WTC11 (cell line): ENCODE results near the gene PDAP1. TPM values are rescaled to one million over a fixed set of nuclear protein-coding genes. Genes with fewer than 3 reads are reported as not detected.

Source experiments
- ATAC-seq: fragments of 200-7000 bp; cut with Tn5 transposase; 2 replicates; pipeline ENCODE4 v1.10.0; 2021; ENCODE audit warnings: mild to moderate bottlenecking, moderate library complexity
- Bru-seq: library from RNA; stranded (reverse); fragments of 400-500 nt; gene quantifications from one replicate; lab custom pipeline; 2021; lab: Mats Ljungman, UMichigan
- CTCF ChIA-PET: fragments of 300-600 bp; sonication (Branson Sonifier 250); formaldehyde crosslinking; loops from one replicate; lab custom pipeline; 2021; ENCODE audit warnings: antibody characterized with exemption; lab: Charles Lee
- POLR2A ChIA-PET: fragments of 350-600 bp; sonication (Branson Sonifier 250); formaldehyde crosslinking; loops from one replicate; lab custom pipeline; 2021; ENCODE audit warnings: antibody characterized with exemption; lab: Charles Lee
- DNase-seq: peaks from one replicate; pipeline ENCODE4 v3.0.0; 2021; ENCODE audit warnings: low spot score
- H3K27ac Mint-ChIP-seq: 2 replicates; pipeline ENCODE4 v1.8.0; 2021; ENCODE audit warnings: mixed read lengths
- H3K27me3 Mint-ChIP-seq: 2 replicates; pipeline ENCODE4 v1.8.0; 2021; ENCODE audit warnings: low read depth, mild to moderate bottlenecking, moderate library complexity, mixed read lengths
- H3K36me3 Mint-ChIP-seq: 2 replicates; pipeline ENCODE4 v1.8.0; 2021; ENCODE audit warnings: mixed read lengths
- H3K4me1 Mint-ChIP-seq: 2 replicates; pipeline ENCODE4 v1.8.0; 2022; ENCODE audit warnings: mixed read lengths
- H3K4me3 Mint-ChIP-seq: 2 replicates; pipeline ENCODE4 v1.8.0; 2021; ENCODE audit warnings: mild to moderate bottlenecking, moderate library complexity, mixed read lengths
- H3K9me3 Mint-ChIP-seq: 2 replicates; pipeline ENCODE4 v1.8.0; 2021; ENCODE audit warnings: mixed read lengths
- AR ChIP-seq: fragments of 250-450 bp; sonication (Bioruptor Pico); IDR thresholded peaks from 2 replicates; pipeline ENCODE4 v1.9.0; 2021; ENCODE audit warnings: mild to moderate bottlenecking
- ATF6 ChIP-seq: sonication (generic); formaldehyde crosslinking; IDR thresholded peaks from 2 replicates; pipeline ENCODE4 v1.8.1; 2023; ENCODE audit warnings: mild to moderate bottlenecking, missing genetic modification reagents
- CREB1 ChIP-seq: sonication (generic); formaldehyde crosslinking; IDR thresholded peaks from 2 replicates; pipeline ENCODE4 v1.8.0; 2023; ENCODE audit warnings: mild to moderate bottlenecking, missing genetic modification reagents
- ETV6 ChIP-seq: sonication (generic); formaldehyde crosslinking; IDR thresholded peaks from 2 replicates; pipeline ENCODE4 v1.8.1; 2022; ENCODE audit warnings: mild to moderate bottlenecking, missing genetic modification reagents
- FOXJ3 ChIP-seq: sonication (generic); formaldehyde crosslinking; IDR thresholded peaks from 2 replicates; pipeline ENCODE4 v1.9.0; 2021; ENCODE audit warnings: missing genetic modification reagents, mild to moderate bottlenecking, borderline replicate concordance
- FOXK1 ChIP-seq: sonication (generic); formaldehyde crosslinking; IDR thresholded peaks from 2 replicates; pipeline ENCODE4 v1.8.0; 2022; ENCODE audit warnings: mild to moderate bottlenecking, moderate library complexity, missing genetic modification reagents
- FOXP1 ChIP-seq: sonication (generic); formaldehyde crosslinking; IDR thresholded peaks from 2 replicates; pipeline ENCODE4 v1.8.0; 2022; ENCODE audit warnings: missing genetic modification reagents, mild to moderate bottlenecking, moderate library complexity, borderline replicate concordance
- HMGA2 ChIP-seq: fragments of 250-450 bp; sonication (Bioruptor Pico); IDR thresholded peaks from 2 replicates; pipeline ENCODE4 v1.4.0; 2021; ENCODE audit warnings: mild to moderate bottlenecking, moderate library complexity
- HMGXB4 ChIP-seq: sonication (generic); formaldehyde crosslinking; IDR thresholded peaks from 2 replicates; pipeline ENCODE4 v1.8.1; 2023; ENCODE audit warnings: mild to moderate bottlenecking, moderate library complexity, missing genetic modification reagents
- MXD4 ChIP-seq: fragments of 250-450 bp; sonication (Bioruptor Pico); IDR thresholded peaks from 2 replicates; pipeline ENCODE4 v1.8.0; 2021; ENCODE audit warnings: mild to moderate bottlenecking, moderate library complexity, borderline replicate concordance
- MYBL2 ChIP-seq: sonication (generic); formaldehyde crosslinking; IDR thresholded peaks from 2 replicates; pipeline ENCODE4 v1.8.1; 2023; ENCODE audit warnings: mild to moderate bottlenecking, moderate library complexity, missing genetic modification reagents
- NR2C2 ChIP-seq: sonication (generic); formaldehyde crosslinking; IDR thresholded peaks from 2 replicates; pipeline ENCODE4 v1.8.0; 2022; ENCODE audit warnings: mild to moderate bottlenecking, missing genetic modification reagents
- RELA ChIP-seq: sonication (generic); formaldehyde crosslinking; IDR thresholded peaks from 2 replicates; pipeline ENCODE4 v1.8.1; 2022; ENCODE audit warnings: missing genetic modification reagents, mild to moderate bottlenecking, borderline replicate concordance
- SMAD3 ChIP-seq: sonication (generic); formaldehyde crosslinking; IDR thresholded peaks from 2 replicates; pipeline ENCODE4 v1.8.0; 2022; ENCODE audit warnings: missing genetic modification reagents, mild to moderate bottlenecking, borderline replicate concordance
- SMAD4 ChIP-seq: sonication (generic); formaldehyde crosslinking; IDR thresholded peaks from 2 replicates; pipeline ENCODE4 v1.8.0; 2022; ENCODE audit warnings: mild to moderate bottlenecking, missing genetic modification reagents
- TEAD1 ChIP-seq: sonication (generic); formaldehyde crosslinking; IDR thresholded peaks from 2 replicates; pipeline ENCODE4 v1.8.0; 2022; ENCODE audit warnings: mild to moderate bottlenecking, missing genetic modification reagents
- TEAD4 ChIP-seq: sonication (generic); formaldehyde crosslinking; IDR thresholded peaks from 2 replicates; pipeline ENCODE4 v1.8.0; 2022; ENCODE audit warnings: mild to moderate bottlenecking, missing genetic modification reagents
- long read RNA-seq, 3 experiments: library from RNA in 1 of 3; library from capped mRNA in 1 of 3; library from polyadenylated mRNA in 1 of 3; unstranded in 2 of 3; stranded (forward) in 1 of 3; transcript quantifications; one replicate each; pipeline ENCODE4 v2.0.0, GENCODE V29; 2021
- total RNA-seq: library from RNA; stranded (reverse); gene quantifications from 3 replicates; pipeline ENCODE4 v1.2.3, GENCODE V29; 2021
- TF ChIP-seq, protein P1 (sequence below): sonication (generic); formaldehyde crosslinking; IDR thresholded peaks from 2 replicates; pipeline ENCODE4 v1.8.0; 2022; ENCODE audit warnings: mild to moderate bottlenecking, missing genetic modification reagents
- TF ChIP-seq, protein P2 (sequence below): sonication (generic); formaldehyde crosslinking; IDR thresholded peaks from 2 replicates; pipeline ENCODE4 v1.8.1; 2022; ENCODE audit warnings: mild to moderate bottlenecking, missing genetic modification reagents, moderate library complexity, borderline replicate concordance
- TF ChIP-seq, protein P3 (sequence below): sonication (generic); formaldehyde crosslinking; conservative IDR thresholded peaks from 2 replicates; pipeline ENCODE4 v1.8.1; 2022; ENCODE audit warnings: mild to moderate bottlenecking, missing genetic modification reagents
- TF ChIP-seq, protein P4 (sequence below): sonication (generic); formaldehyde crosslinking; IDR thresholded peaks from 2 replicates; pipeline ENCODE4 v1.8.1; 2022; ENCODE audit warnings: low read depth, missing genetic modification reagents, borderline replicate concordance
- TF ChIP-seq, protein P5 (sequence below): sonication (generic); formaldehyde crosslinking; IDR thresholded peaks from 2 replicates; pipeline ENCODE4 v1.8.1; 2022; ENCODE audit warnings: low read depth, mild to moderate bottlenecking, moderate library complexity, missing genetic modification reagents, borderline replicate concordance

Gene PDAP1
- total RNA-seq (157 to 177 TPM (median 160 TPM) in 3 replicates), Bru-seq, nascent RNA (percentile 94 among the genes with signal in this experiment)
- long read RNA-seq, experiment 1, transcript PDAP1-201 (6 exons, 2,546 nt) = major isoform, 198 of 227 reads
- long read RNA-seq, experiment 1, partial matches to known transcripts = 15 of 227 reads
- long read RNA-seq, experiment 1, other reads (novel, unspliced or antisense) = 14 of 227 reads
- long read RNA-seq, experiment 2, transcript PDAP1-201 (6 exons, 2,546 nt) = major isoform, 100 of 272 reads
- long read RNA-seq, experiment 2, partial matches to known transcripts = 158 of 272 reads
- long read RNA-seq, experiment 2, other reads (novel, unspliced or antisense) = 14 of 272 reads
- long read RNA-seq, experiment 3, transcript PDAP1-201 (6 exons, 2,546 nt) = major isoform, 657 of 719 reads
- long read RNA-seq, experiment 3, partial matches to known transcripts = 12 of 719 reads
- long read RNA-seq, experiment 3, other reads (novel, unspliced or antisense) = 50 of 719 reads

DNA sequence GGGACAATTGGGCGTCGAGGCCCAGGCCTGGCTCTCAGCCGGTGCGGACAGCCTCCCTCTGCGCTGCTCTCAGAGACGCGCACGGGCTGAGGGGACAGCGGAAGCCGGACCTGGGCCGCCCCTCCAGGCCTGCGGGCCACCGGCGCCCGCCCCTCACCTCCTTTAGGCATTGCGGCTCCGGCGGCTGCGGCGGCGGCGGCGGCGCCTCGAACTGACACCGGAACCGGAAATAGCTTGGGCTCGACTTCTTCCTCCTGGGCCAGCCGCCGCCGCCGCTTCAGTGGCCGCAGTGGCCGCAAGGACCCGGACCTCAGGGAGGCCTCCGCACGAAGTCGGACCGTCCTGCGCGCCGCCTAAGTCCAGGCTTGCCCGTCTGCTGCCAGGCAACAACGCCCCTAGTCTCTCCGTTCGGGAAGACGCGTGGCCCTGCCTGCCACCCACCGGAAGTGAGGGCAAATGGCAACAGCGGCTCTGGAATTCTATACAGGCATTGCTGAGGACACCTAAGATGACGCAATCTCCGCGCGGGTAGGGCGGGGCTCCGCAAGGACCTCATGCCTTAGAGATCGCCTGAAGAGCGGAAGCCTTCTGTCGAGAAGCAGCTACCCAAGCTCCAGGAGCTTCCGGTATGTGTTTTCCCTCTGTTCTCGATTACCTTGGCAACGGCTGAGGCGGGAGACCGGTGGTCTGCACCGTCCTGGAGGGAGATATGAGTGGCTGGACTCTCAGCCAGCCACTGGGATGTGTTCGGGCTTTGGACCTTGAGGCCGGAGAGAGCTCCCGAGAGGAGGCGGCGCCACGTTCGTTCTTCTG is at the start of gene PDAP1, which contains the start of gene BUD31:
Gene PDAP1, minus strand, starts transcription at position 219 of the 813 bp plus-strand sequence. Its CDS starts 49 bp downstream, at position 170.
Gene BUD31, plus strand, starts transcription at position 591 of the 813 bp plus-strand sequence. CDS start 2,124 bp downstream, outside the sequence.
- POLR2A ChIA-PET = interaction anchor here (0.6 to 2.4 kb wide), 15 partner anchors 10 to 530 kb away, joined by 3 to 37 read pairs (median 4); partner anchors contain the start of genes CPSF4, PTCD1, TRRAP and ZKSCAN5
- TF ChIP-seq, protein P1, sequence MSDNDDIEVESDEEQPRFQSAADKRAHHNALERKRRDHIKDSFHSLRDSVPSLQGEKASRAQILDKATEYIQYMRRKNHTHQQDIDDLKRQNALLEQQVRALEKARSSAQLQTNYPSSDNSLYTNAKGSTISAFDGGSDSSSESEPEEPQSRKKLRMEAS (CRISPR knock-in tag) = peak; percentile 91
- TF ChIP-seq FOXP1 (peak; percentile 75; the same call in 1 of the 2 replicates), ATF6 (CRISPR knock-in tag) (no peak), HMGA2 (CRISPR knock-in tag) (peak; percentile 21; the same call in 1 of the 2 replicates), TEAD4 (no peak), AR (no peak), SMAD3 (CRISPR knock-in tag) (no peak), NR2C2 (peak; percentile 70), HMGXB4 (peak; percentile 44; the same call in 1 of the 2 replicates), CREB1 (CRISPR knock-in tag) (0 out of 2 replicates have a peak, but pooled peaks have one; percentile 29), RELA (CRISPR knock-in tag) (0 out of 2 replicates have a peak, but pooled peaks have one; percentile 36), FOXJ3 (no peak), MYBL2 (CRISPR knock-in tag) (peak; percentile 69; the same call in 1 of the 2 replicates), MXD4 (no peak), FOXK1 (CRISPR knock-in tag) (peak; percentile 59), SMAD4 (CRISPR knock-in tag) (no peak), TEAD1 (CRISPR knock-in tag) (peak; percentile 85), ETV6 (peak; percentile 86)
- TF ChIP-seq, protein P2, sequence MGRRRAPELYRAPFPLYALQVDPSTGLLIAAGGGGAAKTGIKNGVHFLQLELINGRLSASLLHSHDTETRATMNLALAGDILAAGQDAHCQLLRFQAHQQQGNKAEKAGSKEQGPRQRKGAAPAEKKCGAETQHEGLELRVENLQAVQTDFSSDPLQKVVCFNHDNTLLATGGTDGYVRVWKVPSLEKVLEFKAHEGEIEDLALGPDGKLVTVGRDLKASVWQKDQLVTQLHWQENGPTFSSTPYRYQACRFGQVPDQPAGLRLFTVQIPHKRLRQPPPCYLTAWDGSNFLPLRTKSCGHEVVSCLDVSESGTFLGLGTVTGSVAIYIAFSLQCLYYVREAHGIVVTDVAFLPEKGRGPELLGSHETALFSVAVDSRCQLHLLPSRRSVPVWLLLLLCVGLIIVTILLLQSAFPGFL = 0 out of 2 replicates have a peak, but pooled peaks have one; percentile 53
- TF ChIP-seq, protein P3, sequence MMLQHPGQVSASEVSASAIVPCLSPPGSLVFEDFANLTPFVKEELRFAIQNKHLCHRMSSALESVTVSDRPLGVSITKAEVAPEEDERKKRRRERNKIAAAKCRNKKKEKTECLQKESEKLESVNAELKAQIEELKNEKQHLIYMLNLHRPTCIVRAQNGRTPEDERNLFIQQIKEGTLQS (CRISPR knock-in tag) = peak; percentile 99
- TF ChIP-seq, protein P4, sequence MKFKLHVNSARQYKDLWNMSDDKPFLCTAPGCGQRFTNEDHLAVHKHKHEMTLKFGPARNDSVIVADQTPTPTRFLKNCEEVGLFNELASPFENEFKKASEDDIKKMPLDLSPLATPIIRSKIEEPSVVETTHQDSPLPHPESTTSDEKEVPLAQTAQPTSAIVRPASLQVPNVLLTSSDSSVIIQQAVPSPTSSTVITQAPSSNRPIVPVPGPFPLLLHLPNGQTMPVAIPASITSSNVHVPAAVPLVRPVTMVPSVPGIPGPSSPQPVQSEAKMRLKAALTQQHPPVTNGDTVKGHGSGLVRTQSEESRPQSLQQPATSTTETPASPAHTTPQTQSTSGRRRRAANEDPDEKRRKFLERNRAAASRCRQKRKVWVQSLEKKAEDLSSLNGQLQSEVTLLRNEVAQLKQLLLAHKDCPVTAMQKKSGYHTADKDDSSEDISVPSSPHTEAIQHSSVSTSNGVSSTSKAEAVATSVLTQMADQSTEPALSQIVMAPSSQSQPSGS (CRISPR knock-in tag) = 0 out of 2 replicates have a peak, but pooled peaks have one; percentile 7
- TF ChIP-seq, protein P5, sequence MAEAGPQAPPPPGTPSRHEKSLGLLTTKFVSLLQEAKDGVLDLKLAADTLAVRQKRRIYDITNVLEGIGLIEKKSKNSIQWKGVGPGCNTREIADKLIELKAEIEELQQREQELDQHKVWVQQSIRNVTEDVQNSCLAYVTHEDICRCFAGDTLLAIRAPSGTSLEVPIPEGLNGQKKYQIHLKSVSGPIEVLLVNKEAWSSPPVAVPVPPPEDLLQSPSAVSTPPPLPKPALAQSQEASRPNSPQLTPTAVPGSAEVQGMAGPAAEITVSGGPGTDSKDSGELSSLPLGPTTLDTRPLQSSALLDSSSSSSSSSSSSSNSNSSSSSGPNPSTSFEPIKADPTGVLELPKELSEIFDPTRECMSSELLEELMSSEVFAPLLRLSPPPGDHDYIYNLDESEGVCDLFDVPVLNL (CRISPR knock-in tag) = 0 out of 2 replicates have a peak, but pooled peaks have one; percentile 26

More for the DNA sequence above, at the start of gene PDAP1, which contains the start of gene BUD31:
- Mint-ChIP-seq H3K9me3 (no peaks in the 10 kb centered on the region), H3K4me3 (peak within 1 kb of the TSS; percentile 99), H3K36me3 (peaks cover 41% of the 10 kb centered on the region), H3K27ac (peak within 1 kb of the TSS; percentile 99), H3K27me3 (no peaks in the 10 kb centered on the region), H3K4me1 (peaks cover 18% of the 10 kb centered on the region)
- DNase-seq (peak; percentile 86), ATAC-seq (peak; percentile 88)
- CTCF ChIA-PET = interaction anchor here (1.0 to 2.4 kb wide), 7 partner anchors 9 to 530 kb away, joined by 3 to 13 read pairs (median 5); partner anchors contain the start of gene TRRAP
